ENCODE measurements around the gene TTC34. TPM values are rescaled to one million over a fixed set of nuclear protein-coding genes. Genes with fewer than 3 reads are reported as not detected.

Gene TTC34
- total and polyA plus RNA-seq, 3 donors from 2014 or later, result 3.0 to 5.2 (median 4.1) TPM

GRCh38 chr1:2806591-2806990 lies 5.1 kb upstream of the TTC34 start:
- no peaks in the 10 kb centered on the region for H3K27me3 ChIP-seq
- TF ChIP-seq POLR2A (IDR thresholded peaks at IDR 0.05) (no peak), CTCF (IDR thresholded peaks at IDR 0.05) (no peak)
- WGBS, 2 donors, result 48 to 55% methylated on average over 15 of the region's 15 CpGs

GRCh38 chr1:2805801-2806430 lies 4.4 kb upstream of the TTC34 start:
- intact Hi-C loops (cut with DNase I; ENCODE audit: low total_unique reads), result no loop called here
- no peaks in the 10 kb centered on the region for H3K9me3 ChIP-seq
- H3K27ac ChIP-seq, result no peak overlapping the region
- no peak overlapping the region for H3K4me3 ChIP-seq
- H3K36me3 ChIP-seq (ENCODE audit: low read depth, missing control alignments), result no peaks in the 10 kb centered on the region
- no peak for DNase-seq
- TF ChIP-seq POLR2A (IDR thresholded peaks at IDR 0.05), result no peak
- TF ChIP-seq CTCF (IDR thresholded peaks at IDR 0.05), result no peak
- H3K27me3 ChIP-seq, result no peaks in the 10 kb centered on the region
- 76 to 82% methylated on average over 11 to 25 of the region's 25 CpGs for WGBS, 2 donors
- no peaks in the 10 kb centered on the region for H3K4me1 ChIP-seq

More at GRCh38 chr1:2806591-2806990, 5.1 kb upstream of the TTC34 start:
- Histone ChIP-seq H3K27ac (no peak overlapping the region), H3K9me3 (no peaks in the 10 kb centered on the region), H3K4me1 (no peaks in the 10 kb centered on the region), H3K4me3 (no peak overlapping the region), H3K36me3 (ENCODE audit: low read depth, missing control alignments) (no peaks in the 10 kb centered on the region)
- no peak for DNase-seq
- intact Hi-C loops (cut with DNase I; ENCODE audit: low total_unique reads), result no loop called here

- H3K27ac ChIP-seq, result no peak overlapping the region
- no peak for DNase-seq
- intact Hi-C loops (cut with DNase I; ENCODE audit: low total_unique reads), result no loop called here
- no peaks in the 10 kb centered on the region for H3K27me3 ChIP-seq
- 50 to 82% methylated on average over 1 to 19 of the region's 19 CpGs for WGBS, 2 donors
- no peak overlapping the region for H3K4me3 ChIP-seq
- TF ChIP-seq CTCF (IDR thresholded peaks at IDR 0.05), result no peak
- TF ChIP-seq POLR2A (IDR thresholded peaks at IDR 0.05), result no peak
- no peaks in the 10 kb centered on the region for H3K36me3 ChIP-seq (ENCODE audit: low read depth, missing control alignments)
- no peaks in the 10 kb centered on the region for H3K9me3 ChIP-seq
- H3K4me1 ChIP-seq, result no peaks in the 10 kb centered on the region
Measured at GRCh38 chr1:2804628-2805351, 3.3 kb upstream of the TTC34 start.

- WGBS, 2 donors, result 50 to 74% methylated on average over 2 to 17 of the region's 19 CpGs
- intact Hi-C loops (cut with DNase I; ENCODE audit: low total_unique reads), result no loop called here
Measured at GRCh38 chr1:2803931-2804627, 2.6 kb upstream of the TTC34 start.

More at GRCh38 chr1:2803931-2804627, 2.6 kb upstream of the TTC34 start:
- TF ChIP-seq CTCF (IDR thresholded peaks at IDR 0.05) (no peak), POLR2A (IDR thresholded peaks at IDR 0.05) (no peak)
- Histone ChIP-seq H3K36me3 (ENCODE audit: low read depth, missing control alignments) (no peaks in the 10 kb centered on the region), H3K27me3 (no peaks in the 10 kb centered on the region), H3K4me1 (no peaks in the 10 kb centered on the region), H3K27ac (no peak overlapping the region), H3K9me3 (no peaks in the 10 kb centered on the region), H3K4me3 (no peak overlapping the region)
- DNase-seq, result no peak
